Measurements from ENCODE around the gene SNX32.

The SNX32 gene

GRCh38 chr11:65895482-65895981 is 61.8 kb downstream of the SNX32 start:
- Histone ChIP-seq H3K27me3 (ENCODE audit: insufficient read depth, low read depth) (no peaks in the 10 kb centered on the region), H3K27ac (no peak overlapping the region), H3K4me2 (no peak overlapping the region), H2AFZ (ENCODE audit: low read depth) (no peak overlapping the region), H3K4me1 (ENCODE audit: low read depth, poor library complexity, severe bottlenecking) (peaks cover 14% of the 10 kb centered on the region), H3K79me2 (ENCODE audit: insufficient read depth, low read depth) (peaks cover 18% of the 10 kb centered on the region), H4K20me1 (ENCODE audit: insufficient read depth) (no peaks in the 10 kb centered on the region), H3K4me3 (IDR thresholded peaks at IDR 0.05; ENCODE audit: insufficient read depth, low read depth, low read length) (no peak overlapping the region), H3K9ac (no peak overlapping the region), H3K36me3 (ENCODE audit: insufficient read depth) (no peaks in the 10 kb centered on the region)
- TF ChIP-seq CTCF (conservative IDR thresholded peaks at IDR 0.05; ENCODE audit: low read depth, low read length) = no peak

- H3K4me3 ChIP-seq (IDR thresholded peaks at IDR 0.05; ENCODE audit: insufficient read depth, low read depth, low read length) = no peak overlapping the region
- H2AFZ ChIP-seq (ENCODE audit: low read depth) = no peak overlapping the region
- no peak overlapping the region for H3K27ac ChIP-seq
- no peak overlapping the region for H3K9ac ChIP-seq
- no peak for TF ChIP-seq CTCF (conservative IDR thresholded peaks at IDR 0.05; ENCODE audit: low read depth, low read length)
- H3K4me2 ChIP-seq = no peak overlapping the region
- H3K36me3 ChIP-seq (ENCODE audit: insufficient read depth) = no peaks in the 10 kb centered on the region
- H3K27me3 ChIP-seq (ENCODE audit: insufficient read depth, low read depth) = no peaks in the 10 kb centered on the region
- peaks cover 22% of the 10 kb centered on the region for H3K4me1 ChIP-seq (ENCODE audit: low read depth, poor library complexity, severe bottlenecking)
- H4K20me1 ChIP-seq (ENCODE audit: insufficient read depth) = no peaks in the 10 kb centered on the region
- H3K79me2 ChIP-seq (ENCODE audit: insufficient read depth, low read depth) = peaks cover 10% of the 10 kb centered on the region
Observed at GRCh38 chr11:65896034-65896999, 62.6 kb downstream of the SNX32 start.

GRCh38 chr11:65897020-65897471 is 63.3 kb downstream of the SNX32 start:
- H3K9ac ChIP-seq = no peak overlapping the region
- no peak overlapping the region for H3K4me3 ChIP-seq (IDR thresholded peaks at IDR 0.05; ENCODE audit: insufficient read depth, low read depth, low read length)
- H3K4me1 ChIP-seq (ENCODE audit: low read depth, poor library complexity, severe bottlenecking) = peaks cover 28% of the 10 kb centered on the region
- H3K27ac ChIP-seq = no peak overlapping the region
- TF ChIP-seq CTCF (conservative IDR thresholded peaks at IDR 0.05; ENCODE audit: low read depth, low read length) = no peak
- no peaks in the 10 kb centered on the region for H3K36me3 ChIP-seq (ENCODE audit: insufficient read depth)
- no peaks in the 10 kb centered on the region for H3K27me3 ChIP-seq (ENCODE audit: insufficient read depth, low read depth)
- H3K4me2 ChIP-seq = no peak overlapping the region
- H2AFZ ChIP-seq (ENCODE audit: low read depth) = no peak overlapping the region
- no peaks in the 10 kb centered on the region for H4K20me1 ChIP-seq (ENCODE audit: insufficient read depth)
- H3K79me2 ChIP-seq (ENCODE audit: insufficient read depth, low read depth) = peaks cover 3% of the 10 kb centered on the region

GRCh38 chr11:65898656-65899355 is 65.0 kb downstream of the SNX32 start:
- TF ChIP-seq CTCF (conservative IDR thresholded peaks at IDR 0.05; ENCODE audit: low read depth, low read length) = no peak
- Histone ChIP-seq H3K4me3 (IDR thresholded peaks at IDR 0.05; ENCODE audit: insufficient read depth, low read depth, low read length) (no peak overlapping the region), H3K27me3 (ENCODE audit: insufficient read depth, low read depth) (no peaks in the 10 kb centered on the region), H2AFZ (ENCODE audit: low read depth) (no peak overlapping the region), H3K36me3 (ENCODE audit: insufficient read depth) (no peaks in the 10 kb centered on the region), H3K4me2 (no peak overlapping the region), H3K79me2 (ENCODE audit: insufficient read depth, low read depth) (no peaks in the 10 kb centered on the region), H4K20me1 (ENCODE audit: insufficient read depth) (no peaks in the 10 kb centered on the region), H3K4me1 (ENCODE audit: low read depth, poor library complexity, severe bottlenecking) (peaks cover 34% of the 10 kb centered on the region), H3K27ac (no peak overlapping the region), H3K9ac (no peak overlapping the region)

Measured in KMS-11 (cell line).